ENCODE data around the gene TPMT.

The TPMT gene

GRCh38 chr6:18154507-18155149, at the start of gene TPMT:
Gene TPMT (minus strand): TSS chr6:18155077. CDS start chr6:18149127, 5,950 bp downstream.
- Histone ChIP-seq H3K9ac (ENCODE audit: low read length) (peak within 1 kb of the TSS; percentile 84), H3K4me1 (ENCODE audit: insufficient read depth, low read length) (peaks cover 12% of the 10 kb centered on the region), H3K36me3 (ENCODE audit: insufficient read depth, low read length) (no peaks in the 10 kb centered on the region), H3K9me3 (ENCODE audit: low read length) (no peaks in the 10 kb centered on the region), H3K4me3 (ENCODE audit: low read depth in 1 of 2, low read length in 2 of 2) (peak within 1 kb of the TSS; percentile 82 to 96), H3K27me3 (ENCODE audit: control insufficient read depth in 1 of 2, insufficient read depth in 2 of 2, low read length in 2 of 2) (no peaks in the 10 kb centered on the region), H3K27ac (ENCODE audit: low read depth, low read length) (peak within 1 kb of the TSS; percentile 92)

DNA sequence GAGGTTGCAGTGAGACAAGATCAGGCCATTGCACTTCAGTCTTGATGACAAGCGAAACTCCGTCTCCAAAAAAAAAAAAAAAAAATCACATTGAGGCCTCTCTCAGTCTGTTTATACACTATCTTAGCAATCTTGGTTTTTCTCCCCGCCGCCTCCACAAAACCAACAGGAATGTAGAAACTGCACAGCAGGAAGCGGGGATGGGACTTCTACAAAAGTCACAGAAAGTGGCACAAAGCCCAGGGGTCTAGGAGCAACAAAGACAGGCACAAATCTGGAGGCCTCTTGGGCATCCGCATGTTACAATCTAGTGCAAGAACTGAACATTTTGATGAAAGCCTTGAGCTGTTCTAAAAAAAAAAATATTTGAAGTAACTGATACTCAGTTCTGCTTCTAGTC, 48.9 kb upstream of the TPMT start:
- H3K27me3 ChIP-seq (ENCODE audit: control insufficient read depth in 1 of 2, insufficient read depth in 2 of 2, low read length in 2 of 2): no peaks in the 10 kb centered on the region
- H3K9me3 ChIP-seq (ENCODE audit: low read length): no peaks in the 10 kb centered on the region
- no peak overlapping the region for H3K9ac ChIP-seq (ENCODE audit: low read length)
- H3K4me3 ChIP-seq (ENCODE audit: low read depth in 1 of 2, low read length in 2 of 2): no peak overlapping the region
- H3K4me1 ChIP-seq (ENCODE audit: insufficient read depth, low read length): peaks cover 7% of the 10 kb centered on the region
- no peak overlapping the region for H3K27ac ChIP-seq (ENCODE audit: low read depth, low read length)
- H3K36me3 ChIP-seq (ENCODE audit: insufficient read depth, low read length): peaks cover 12% of the 10 kb centered on the region

DNA sequence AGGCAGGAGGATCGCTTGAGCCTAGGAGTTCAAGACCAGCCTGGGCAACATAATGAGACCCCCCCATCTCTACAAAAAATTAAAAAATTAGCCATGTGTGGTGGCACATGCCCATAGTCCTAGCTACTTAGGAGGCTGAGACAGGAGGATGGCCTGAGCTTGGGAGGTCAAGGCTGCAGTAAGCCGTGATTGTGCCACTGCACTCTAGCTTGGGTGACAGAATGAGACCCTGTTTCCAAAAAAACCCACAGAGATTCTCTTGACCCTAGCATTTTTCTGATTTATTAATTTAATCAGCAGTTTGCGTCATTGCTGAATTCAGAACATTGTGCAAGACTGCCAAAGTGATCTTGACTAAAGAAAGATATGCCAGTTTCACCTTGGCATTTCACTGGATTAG, 37.1 kb upstream of the TPMT start:
- H3K4me3 ChIP-seq (ENCODE audit: low read depth in 1 of 2, low read length in 2 of 2): no peak overlapping the region
- no peaks in the 10 kb centered on the region for H3K27me3 ChIP-seq (ENCODE audit: control insufficient read depth in 1 of 2, insufficient read depth in 2 of 2, low read length in 2 of 2)
- peaks cover 9% of the 10 kb centered on the region for H3K36me3 ChIP-seq (ENCODE audit: insufficient read depth, low read length)
- H3K9me3 ChIP-seq (ENCODE audit: low read length): no peaks in the 10 kb centered on the region
- H3K27ac ChIP-seq (ENCODE audit: low read depth, low read length): no peak overlapping the region
- H3K9ac ChIP-seq (ENCODE audit: low read length): no peak overlapping the region
- no peaks in the 10 kb centered on the region for H3K4me1 ChIP-seq (ENCODE audit: insufficient read depth, low read length)

- Histone ChIP-seq H3K4me1 (ENCODE audit: insufficient read depth, low read length) (no peaks in the 10 kb centered on the region), H3K27ac (ENCODE audit: low read depth, low read length) (no peak overlapping the region), H3K9ac (ENCODE audit: low read length) (no peak overlapping the region), H3K9me3 (ENCODE audit: low read length) (no peaks in the 10 kb centered on the region), H3K27me3 (ENCODE audit: control insufficient read depth in 1 of 2, insufficient read depth in 2 of 2, low read length in 2 of 2) (no peaks in the 10 kb centered on the region), H3K4me3 (ENCODE audit: low read depth in 1 of 2, low read length in 2 of 2) (no peak overlapping the region), H3K36me3 (ENCODE audit: insufficient read depth, low read length) (peaks cover 9% of the 10 kb centered on the region)
Measured at GRCh38 chr6:18189196-18189595, 34.3 kb upstream of the TPMT start.

- Histone ChIP-seq H3K4me3 (ENCODE audit: low read depth in 1 of 2, low read length in 2 of 2) (no peak overlapping the region), H3K9me3 (ENCODE audit: low read length) (no peaks in the 10 kb centered on the region), H3K27ac (ENCODE audit: low read depth, low read length) (no peak overlapping the region), H3K36me3 (ENCODE audit: insufficient read depth, low read length) (peaks cover 9% of the 10 kb centered on the region), H3K9ac (ENCODE audit: low read length) (no peak overlapping the region), H3K27me3 (ENCODE audit: control insufficient read depth in 1 of 2, insufficient read depth in 2 of 2, low read length in 2 of 2) (no peaks in the 10 kb centered on the region), H3K4me1 (ENCODE audit: insufficient read depth, low read length) (peaks cover 3% of the 10 kb centered on the region)
Measured at GRCh38 chr6:18187701-18188100, 32.8 kb upstream of the TPMT start.

GRCh38 chr6:18186540-18187250, 31.8 kb upstream of the TPMT start:
- Histone ChIP-seq H3K4me3 (ENCODE audit: low read depth in 1 of 2, low read length in 2 of 2) (no peak overlapping the region), H3K27me3 (ENCODE audit: control insufficient read depth in 1 of 2, insufficient read depth in 2 of 2, low read length in 2 of 2) (no peaks in the 10 kb centered on the region), H3K27ac (ENCODE audit: low read depth, low read length) (no peak overlapping the region), H3K36me3 (ENCODE audit: insufficient read depth, low read length) (peaks cover 8% of the 10 kb centered on the region), H3K4me1 (ENCODE audit: insufficient read depth, low read length) (peaks cover 3% of the 10 kb centered on the region), H3K9ac (ENCODE audit: low read length) (no peak overlapping the region), H3K9me3 (ENCODE audit: low read length) (no peaks in the 10 kb centered on the region)

DNA sequence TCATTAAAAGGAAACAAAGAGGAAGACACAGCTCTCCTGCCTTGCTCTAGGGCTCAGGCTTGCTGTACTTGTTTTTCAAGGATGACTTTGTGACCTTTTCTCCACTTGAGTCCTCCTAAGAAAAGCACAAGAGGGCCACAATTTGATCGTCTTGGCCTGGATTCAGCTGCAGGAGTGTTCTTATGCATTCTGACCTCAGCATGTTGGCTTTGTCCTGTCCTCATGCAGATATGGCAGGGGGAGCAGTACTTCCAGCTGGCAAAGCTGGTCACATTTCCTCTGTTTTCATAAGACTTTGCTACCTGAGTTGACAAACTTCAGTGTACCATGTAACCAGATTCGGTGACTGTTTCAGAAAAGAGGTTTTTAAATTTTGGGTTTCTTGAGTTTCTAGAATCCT, 31.2 kb upstream of the TPMT start:
- peaks cover 3% of the 10 kb centered on the region for H3K4me1 ChIP-seq (ENCODE audit: insufficient read depth, low read length)
- H3K27me3 ChIP-seq (ENCODE audit: control insufficient read depth in 1 of 2, insufficient read depth in 2 of 2, low read length in 2 of 2): no peaks in the 10 kb centered on the region
- H3K9me3 ChIP-seq (ENCODE audit: low read length): no peaks in the 10 kb centered on the region
- no peak overlapping the region for H3K27ac ChIP-seq (ENCODE audit: low read depth, low read length)
- peaks cover 1% of the 10 kb centered on the region for H3K36me3 ChIP-seq (ENCODE audit: insufficient read depth, low read length)
- H3K9ac ChIP-seq (ENCODE audit: low read length): no peak overlapping the region
- no peak overlapping the region for H3K4me3 ChIP-seq (ENCODE audit: low read depth in 1 of 2, low read length in 2 of 2)

GRCh38 chr6:18185624-18186023, 30.7 kb upstream of the TPMT start:
- no peak overlapping the region for H3K9ac ChIP-seq (ENCODE audit: low read length)

GRCh38 chr6:18183766-18184165, 28.9 kb upstream of the TPMT start:
- no peak overlapping the region for H3K4me3 ChIP-seq (ENCODE audit: low read depth in 1 of 2, low read length in 2 of 2)
- no peak overlapping the region for H3K9ac ChIP-seq (ENCODE audit: low read length)
- no peaks in the 10 kb centered on the region for H3K27me3 ChIP-seq (ENCODE audit: control insufficient read depth in 1 of 2, insufficient read depth in 2 of 2, low read length in 2 of 2)
- H3K27ac ChIP-seq (ENCODE audit: low read depth, low read length): no peak overlapping the region
- no peaks in the 10 kb centered on the region for H3K9me3 ChIP-seq (ENCODE audit: low read length)
- no peaks in the 10 kb centered on the region for H3K36me3 ChIP-seq (ENCODE audit: insufficient read depth, low read length)
- peaks cover 3% of the 10 kb centered on the region for H3K4me1 ChIP-seq (ENCODE audit: insufficient read depth, low read length)

More at GRCh38 chr6:18185624-18186023, 30.7 kb upstream of the TPMT start:
- Histone ChIP-seq H3K4me1 (ENCODE audit: insufficient read depth, low read length) (peaks cover 3% of the 10 kb centered on the region), H3K36me3 (ENCODE audit: insufficient read depth, low read length) (no peaks in the 10 kb centered on the region), H3K27ac (ENCODE audit: low read depth, low read length) (no peak overlapping the region), H3K4me3 (ENCODE audit: low read depth in 1 of 2, low read length in 2 of 2) (no peak overlapping the region), H3K9me3 (ENCODE audit: low read length) (no peaks in the 10 kb centered on the region), H3K27me3 (ENCODE audit: control insufficient read depth in 1 of 2, insufficient read depth in 2 of 2, low read length in 2 of 2) (no peaks in the 10 kb centered on the region)

GRCh38 chr6:18182568-18182967, 27.7 kb upstream of the TPMT start:
- Histone ChIP-seq H3K4me3 (ENCODE audit: low read depth in 1 of 2, low read length in 2 of 2) (no peak overlapping the region), H3K9me3 (ENCODE audit: low read length) (no peaks in the 10 kb centered on the region), H3K36me3 (ENCODE audit: insufficient read depth, low read length) (no peaks in the 10 kb centered on the region), H3K27ac (ENCODE audit: low read depth, low read length) (no peak overlapping the region), H3K9ac (ENCODE audit: low read length) (no peak overlapping the region), H3K4me1 (ENCODE audit: insufficient read depth, low read length) (peaks cover 3% of the 10 kb centered on the region), H3K27me3 (ENCODE audit: control insufficient read depth in 1 of 2, insufficient read depth in 2 of 2, low read length in 2 of 2) (no peaks in the 10 kb centered on the region)

- Histone ChIP-seq H3K9ac (ENCODE audit: low read length) (no peak overlapping the region), H3K9me3 (ENCODE audit: low read length) (no peaks in the 10 kb centered on the region), H3K4me1 (ENCODE audit: insufficient read depth, low read length) (peaks cover 3% of the 10 kb centered on the region), H3K36me3 (ENCODE audit: insufficient read depth, low read length) (no peaks in the 10 kb centered on the region), H3K27me3 (ENCODE audit: control insufficient read depth in 1 of 2, insufficient read depth in 2 of 2, low read length in 2 of 2) (no peaks in the 10 kb centered on the region), H3K27ac (ENCODE audit: low read depth, low read length) (no peak overlapping the region), H3K4me3 (ENCODE audit: low read depth in 1 of 2, low read length in 2 of 2) (no peak overlapping the region)
Measured at GRCh38 chr6:18179770-18180356, 25.0 kb upstream of the TPMT start.
